ENCODE results near the gene CABLES2. TPM values are rescaled to one million over a fixed set of nuclear protein-coding genes. Genes with fewer than 3 reads are reported as not detected.

CABLES2 gene
- total RNA-seq, 4 donors from 2014 or later = 2.0 to 3.8 (median 2.2) TPM

GRCh38 chr20:62346398-62347150, 60.5 kb downstream of the CABLES2 start:
- peaks cover 4 to 95% (median 20%) of the 10 kb centered on the region in 3 donors for H3K36me3 ChIP-seq
- TF ChIP-seq, protein P1, sequence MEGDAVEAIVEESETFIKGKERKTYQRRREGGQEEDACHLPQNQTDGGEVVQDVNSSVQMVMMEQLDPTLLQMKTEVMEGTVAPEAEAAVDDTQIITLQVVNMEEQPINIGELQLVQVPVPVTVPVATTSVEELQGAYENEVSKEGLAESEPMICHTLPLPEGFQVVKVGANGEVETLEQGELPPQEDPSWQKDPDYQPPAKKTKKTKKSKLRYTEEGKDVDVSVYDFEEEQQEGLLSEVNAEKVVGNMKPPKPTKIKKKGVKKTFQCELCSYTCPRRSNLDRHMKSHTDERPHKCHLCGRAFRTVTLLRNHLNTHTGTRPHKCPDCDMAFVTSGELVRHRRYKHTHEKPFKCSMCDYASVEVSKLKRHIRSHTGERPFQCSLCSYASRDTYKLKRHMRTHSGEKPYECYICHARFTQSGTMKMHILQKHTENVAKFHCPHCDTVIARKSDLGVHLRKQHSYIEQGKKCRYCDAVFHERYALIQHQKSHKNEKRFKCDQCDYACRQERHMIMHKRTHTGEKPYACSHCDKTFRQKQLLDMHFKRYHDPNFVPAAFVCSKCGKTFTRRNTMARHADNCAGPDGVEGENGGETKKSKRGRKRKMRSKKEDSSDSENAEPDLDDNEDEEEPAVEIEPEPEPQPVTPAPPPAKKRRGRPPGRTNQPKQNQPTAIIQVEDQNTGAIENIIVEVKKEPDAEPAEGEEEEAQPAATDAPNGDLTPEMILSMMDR (IDR thresholded peaks at IDR 0.05) = no peak
- no peak for TF ChIP-seq POLR2A (IDR thresholded peaks at IDR 0.05)
- DNase-seq = no peak
- 90 to 100% methylated on average over 1 to 17 of the region's 34 CpGs for WGBS, 2 donors
- no peak overlapping the region for H3K4me3 ChIP-seq
- intact Hi-C loops (cut with DNase I) = no loop called here
- H3K27ac ChIP-seq = peak overlapping the region in 1 of 4 donors; percentile 17
- H3K9me3 ChIP-seq = no peaks in the 10 kb centered on the region
- no peaks in the 10 kb centered on the region for H3K27me3 ChIP-seq
- peaks cover 7 to 20% (median 13%) of the 10 kb centered on the region in 3 donors for H3K4me1 ChIP-seq

DNA sequence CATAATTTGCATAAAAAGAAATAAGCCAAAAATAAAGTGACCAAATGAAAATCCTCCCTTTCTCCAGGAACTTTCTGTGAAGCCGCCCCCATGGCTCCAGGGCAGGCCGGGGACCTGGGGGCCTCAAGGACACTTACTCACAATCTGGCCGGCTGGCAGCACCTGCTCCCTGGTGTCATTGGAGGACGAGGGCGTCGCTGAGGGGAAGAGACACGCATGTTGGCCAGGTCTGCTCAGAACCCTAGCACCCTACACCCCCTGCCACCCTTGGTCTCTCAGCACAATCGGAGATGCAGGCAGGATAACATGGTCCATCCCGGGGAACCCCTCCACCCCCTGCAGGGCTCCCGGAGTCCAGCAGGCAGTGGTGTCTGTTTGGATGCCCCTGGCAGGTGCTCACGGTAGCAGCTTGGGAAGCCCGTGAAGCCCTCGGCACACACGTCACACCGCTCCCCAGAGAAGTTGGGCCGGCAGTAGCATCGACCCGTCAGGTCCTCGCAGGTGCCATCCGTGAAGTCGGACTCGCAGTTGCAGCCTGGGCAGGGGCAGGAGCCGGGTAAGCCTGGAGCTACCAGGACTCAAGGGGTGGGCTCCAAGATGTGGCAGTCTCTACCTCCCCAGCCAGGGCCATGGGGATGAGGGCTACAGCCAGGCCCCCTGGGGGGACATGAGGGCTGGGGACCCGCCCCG, 61.3 kb downstream of the CABLES2 start:
- Histone ChIP-seq H3K27me3 (no peaks in the 10 kb centered on the region), H3K36me3 (peaks cover 0 to 95% (median 19%) of the 10 kb centered on the region in 3 donors), H3K4me1 (peaks cover 5 to 12% (median 7%) of the 10 kb centered on the region in 3 donors), H3K4me3 (no peak overlapping the region), H3K27ac (peak overlapping the region in 1 of 4 donors; percentile 17), H3K9me3 (no peaks in the 10 kb centered on the region)
- no peak for TF ChIP-seq POLR2A (IDR thresholded peaks at IDR 0.05)
- TF ChIP-seq, protein P1 (IDR thresholded peaks at IDR 0.05) = no peak
- intact Hi-C loops (cut with DNase I) = no loop called here
- WGBS, 2 donors = 85 to 100% methylated on average over 2 to 12 of the region's 25 CpGs
- no peak for DNase-seq

GRCh38 chr20:62344782-62345181, 62.3 kb downstream of the CABLES2 start:
- Histone ChIP-seq H3K36me3 (peaks cover 0 to 95% (median 23%) of the 10 kb centered on the region in 3 donors), H3K4me1 (peaks cover 0 to 2% (median 0%) of the 10 kb centered on the region in 3 donors), H3K27me3 (no peaks in the 10 kb centered on the region), H3K4me3 (no peak overlapping the region), H3K27ac (no peak overlapping the region), H3K9me3 (no peaks in the 10 kb centered on the region)
- intact Hi-C loops (cut with DNase I) = no loop called here
- DNase-seq = no peak
- no peak for TF ChIP-seq POLR2A (IDR thresholded peaks at IDR 0.05)
- TF ChIP-seq, protein P1 (IDR thresholded peaks at IDR 0.05) = no peak
- 66 to 74% methylated on average over 9 of the region's 10 CpGs for WGBS, 2 donors

GRCh38 chr20:62344092-62344491, 63.0 kb downstream of the CABLES2 start:
- DNase-seq = no peak
- 87 to 89% methylated on average over 4 to 5 of the region's 5 CpGs for WGBS, 2 donors
- Histone ChIP-seq H3K36me3 (peaks cover 0 to 98% (median 23%) of the 10 kb centered on the region in 3 donors), H3K27ac (no peak overlapping the region), H3K4me3 (no peak overlapping the region), H3K9me3 (no peaks in the 10 kb centered on the region), H3K4me1 (no peaks in the 10 kb centered on the region), H3K27me3 (no peaks in the 10 kb centered on the region)
- intact Hi-C loops (cut with DNase I) = no loop called here
- TF ChIP-seq, protein P1 (IDR thresholded peaks at IDR 0.05) = no peak

GRCh38 chr20:62342910-62343309, 64.2 kb downstream of the CABLES2 start:
- H3K4me3 ChIP-seq = no peak overlapping the region
- no peak for DNase-seq
- intact Hi-C loops (cut with DNase I) = no loop called here
- TF ChIP-seq, protein P1 (IDR thresholded peaks at IDR 0.05) = no peak
- no peak for TF ChIP-seq POLR2A (IDR thresholded peaks at IDR 0.05)
- no peaks in the 10 kb centered on the region for H3K27me3 ChIP-seq
- WGBS, 2 donors = 52 to 56% methylated on average over 10 of the region's 10 CpGs
- peaks cover 8 to 99% (median 29%) of the 10 kb centered on the region in 3 donors for H3K36me3 ChIP-seq
- peak overlapping the region in 2 of 4 donors; percentile 6 to 42 for H3K27ac ChIP-seq
- H3K4me1 ChIP-seq = no peaks in the 10 kb centered on the region
- no peaks in the 10 kb centered on the region for H3K9me3 ChIP-seq
